Measurements from ENCODE around the gene SORCS1. TPM values are rescaled to one million over a fixed set of nuclear protein-coding genes. Genes with fewer than 3 reads are reported as not detected.
A peak's percentile ranks its signal among the peaks of the same experiment; 100 is the strongest.
"Not testable (repeated sequence)": the region's sequence is repeated elsewhere in the genome, so short reads cannot be mapped to it uniquely, and the experiment has no call there.

Gene SORCS1
- polyA plus RNA-seq, 6 donors from 2014 or later, result not detected

DNA sequence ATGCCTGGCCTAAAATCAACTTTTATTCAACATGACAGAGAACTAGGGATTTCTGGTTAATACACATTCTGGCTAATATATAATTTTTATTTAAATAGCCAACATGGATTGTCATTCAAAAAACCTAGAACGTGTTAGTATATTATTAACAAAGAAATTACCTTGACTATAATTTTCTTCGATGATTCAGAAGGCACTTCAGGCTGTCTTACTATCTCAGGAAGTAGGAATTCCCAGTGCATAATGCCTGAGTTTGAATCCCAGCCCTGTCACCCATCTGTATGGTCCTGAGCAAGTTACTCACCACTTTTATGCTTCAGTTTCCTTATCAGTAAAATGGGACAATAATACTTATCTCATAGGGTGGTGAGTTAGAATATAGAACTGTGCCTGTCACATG, 106.2 kb downstream of the SORCS1 start:
- H3K27me3 Mint-ChIP-seq, result no peaks in the 10 kb centered on the region
- ATAC-seq (ENCODE audit: low read depth in 2 of 2) (no peak), DNase-seq (no peak)
- H3K27ac Mint-ChIP-seq, result no peak overlapping the region
- no peaks in the 10 kb centered on the region for H3K4me1 Mint-ChIP-seq
- H3K36me3 Mint-ChIP-seq, result no peaks in the 10 kb centered on the region
- peaks cover 0 to 3% (median 0%) of the 10 kb centered on the region in 7 donors for H3K9me3 Mint-ChIP-seq
- H3K4me3 Mint-ChIP-seq, result no peak overlapping the region

DNA sequence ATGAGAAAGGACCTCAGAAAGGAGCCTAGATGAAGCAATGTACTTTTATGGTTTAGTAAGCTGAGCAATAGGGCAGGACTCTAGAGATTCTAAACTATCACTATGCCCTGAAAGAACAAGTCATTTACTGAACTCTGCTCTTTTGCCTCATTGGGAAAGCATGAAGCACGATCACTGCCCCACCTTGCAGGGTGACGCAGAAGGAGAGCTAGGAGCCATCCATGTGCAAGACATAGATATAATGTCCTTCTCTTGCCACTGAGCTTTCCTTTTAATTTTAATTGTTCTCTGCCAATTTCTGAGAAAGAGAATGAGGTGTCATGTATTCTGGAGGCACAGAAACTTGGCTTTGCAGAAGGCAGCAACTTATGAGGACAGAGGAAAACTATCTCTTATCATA, 108.3 kb downstream of the SORCS1 start:
- no peak for DNase-seq
- Mint-ChIP-seq H3K4me1 (no peaks in the 10 kb centered on the region), H3K4me3 (no peak overlapping the region), H3K9me3 (peaks cover 0 to 3% (median 0%) of the 10 kb centered on the region in 7 donors), H3K27me3 (peaks cover 0 to under 1% (median 0%) of the 10 kb centered on the region in 3 donors), H3K27ac (no peak overlapping the region), H3K36me3 (no peaks in the 10 kb centered on the region)
- no peak for ATAC-seq (ENCODE audit: low read depth in 2 of 2)

DNA sequence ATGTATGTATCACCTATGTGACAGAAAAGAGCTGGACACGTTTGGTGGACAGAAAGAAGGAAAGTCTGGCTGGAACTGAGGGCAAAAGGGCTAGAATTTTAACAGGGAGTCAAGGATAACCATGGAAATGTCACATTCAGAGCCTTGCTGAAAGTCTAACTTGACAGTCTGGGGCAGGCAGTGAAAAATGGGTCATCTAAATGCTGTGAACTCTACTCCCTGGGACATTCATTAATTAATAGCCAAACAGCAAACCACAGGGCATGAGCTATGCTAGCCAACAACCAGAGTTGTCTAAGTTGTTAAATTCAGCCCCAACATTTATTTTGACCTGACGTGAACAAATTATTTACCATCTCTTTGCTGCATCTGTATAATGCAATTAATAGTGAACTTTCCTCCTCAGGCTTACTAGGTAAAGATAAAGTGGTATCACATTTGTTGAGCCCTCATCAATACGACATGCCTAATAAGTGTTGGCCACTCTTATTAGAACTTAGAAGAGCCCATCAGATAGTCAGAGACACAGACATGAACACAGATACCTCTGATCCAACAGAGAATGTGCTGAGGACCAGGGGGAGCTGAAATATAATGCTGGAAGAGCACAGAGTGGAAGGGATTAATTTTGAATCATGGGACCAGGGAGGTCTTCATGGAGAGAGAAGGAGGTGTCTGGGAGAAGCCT, 109.9 kb downstream of the SORCS1 start:
- Mint-ChIP-seq H3K27me3 (peaks cover 0 to 5% (median 0%) of the 10 kb centered on the region in 3 donors), H3K36me3 (no peaks in the 10 kb centered on the region), H3K4me3 (no peak overlapping the region), H3K9me3 (peaks cover 0 to 7% (median 0%) of the 10 kb centered on the region in 7 donors), H3K27ac (no peak overlapping the region), H3K4me1 (no peaks in the 10 kb centered on the region)
- DNase-seq, result no peak
- no peak for ATAC-seq (ENCODE audit: low read depth in 2 of 2)

DNA sequence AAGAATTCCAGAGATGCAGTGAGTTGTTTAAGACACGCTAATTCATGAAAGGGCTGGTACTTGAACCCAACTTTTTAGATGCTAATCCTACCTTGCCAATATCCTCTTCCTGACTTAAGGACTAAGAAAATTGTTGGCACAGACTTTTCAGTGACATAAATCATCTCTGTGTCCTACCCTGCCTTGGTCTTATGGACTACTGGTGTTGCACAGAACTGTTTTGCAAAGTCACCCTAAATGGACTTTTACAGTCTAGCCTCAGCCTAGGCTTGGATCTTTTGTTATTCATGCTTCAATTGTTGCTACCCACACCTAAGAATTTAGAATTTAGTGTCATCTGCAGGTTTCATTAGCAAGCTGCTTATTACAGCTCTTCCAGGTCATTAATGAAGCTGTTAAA, 112.7 kb downstream of the SORCS1 start:
- no peak for DNase-seq
- peaks cover 0 to 10% (median 0%) of the 10 kb centered on the region in 7 donors for H3K9me3 Mint-ChIP-seq
- no peak overlapping the region for H3K4me3 Mint-ChIP-seq
- peaks cover 0 to 5% (median 0%) of the 10 kb centered on the region in 3 donors for H3K27me3 Mint-ChIP-seq
- H3K27ac Mint-ChIP-seq, result no peak overlapping the region
- H3K36me3 Mint-ChIP-seq, result no peaks in the 10 kb centered on the region
- ATAC-seq (ENCODE audit: low read depth in 2 of 2), result no peak
- H3K4me1 Mint-ChIP-seq, result no peaks in the 10 kb centered on the region

- DNase-seq (no peak), ATAC-seq (ENCODE audit: low read depth in 2 of 2) (no peak)
- Mint-ChIP-seq H3K4me1 (no peaks in the 10 kb centered on the region), H3K27me3 (no peaks in the 10 kb centered on the region), H3K36me3 (no peaks in the 10 kb centered on the region), H3K4me3 (no peak overlapping the region), H3K27ac (peak overlapping the region in 1 of 6 donors; percentile 28), H3K9me3 (peaks cover 0 to 14% (median 1%) of the 10 kb centered on the region in 7 donors)
Measured at GRCh38 chr10:107043461-107043860, 121.0 kb downstream of the SORCS1 start.

- no peak for ATAC-seq (ENCODE audit: low read depth in 2 of 2)
- H3K4me1 Mint-ChIP-seq, result no peaks in the 10 kb centered on the region
- H3K9me3 Mint-ChIP-seq, result peaks cover 0 to 5% (median 0%) of the 10 kb centered on the region in 7 donors
- no peak overlapping the region for H3K27ac Mint-ChIP-seq
- H3K36me3 Mint-ChIP-seq, result no peaks in the 10 kb centered on the region
- no peak overlapping the region for H3K4me3 Mint-ChIP-seq
- peaks cover 0 to 5% (median 0%) of the 10 kb centered on the region in 3 donors for H3K27me3 Mint-ChIP-seq
- no peak for DNase-seq
Measured at GRCh38 chr10:107037192-107038122, 127.0 kb downstream of the SORCS1 start.

- Mint-ChIP-seq H3K27ac (no peak overlapping the region), H3K36me3 (no peaks in the 10 kb centered on the region), H3K27me3 (peaks cover 0 to 6% (median 6%) of the 10 kb centered on the region in 3 donors), H3K4me3 (no peak overlapping the region), H3K4me1 (no peaks in the 10 kb centered on the region), H3K9me3 (peaks cover 0 to 11% (median 0%) of the 10 kb centered on the region in 7 donors)
- no peak for DNase-seq
- ATAC-seq (ENCODE audit: low read depth in 2 of 2), result no peak
Measured at GRCh38 chr10:107033799-107034422, 130.6 kb downstream of the SORCS1 start.

DNA sequence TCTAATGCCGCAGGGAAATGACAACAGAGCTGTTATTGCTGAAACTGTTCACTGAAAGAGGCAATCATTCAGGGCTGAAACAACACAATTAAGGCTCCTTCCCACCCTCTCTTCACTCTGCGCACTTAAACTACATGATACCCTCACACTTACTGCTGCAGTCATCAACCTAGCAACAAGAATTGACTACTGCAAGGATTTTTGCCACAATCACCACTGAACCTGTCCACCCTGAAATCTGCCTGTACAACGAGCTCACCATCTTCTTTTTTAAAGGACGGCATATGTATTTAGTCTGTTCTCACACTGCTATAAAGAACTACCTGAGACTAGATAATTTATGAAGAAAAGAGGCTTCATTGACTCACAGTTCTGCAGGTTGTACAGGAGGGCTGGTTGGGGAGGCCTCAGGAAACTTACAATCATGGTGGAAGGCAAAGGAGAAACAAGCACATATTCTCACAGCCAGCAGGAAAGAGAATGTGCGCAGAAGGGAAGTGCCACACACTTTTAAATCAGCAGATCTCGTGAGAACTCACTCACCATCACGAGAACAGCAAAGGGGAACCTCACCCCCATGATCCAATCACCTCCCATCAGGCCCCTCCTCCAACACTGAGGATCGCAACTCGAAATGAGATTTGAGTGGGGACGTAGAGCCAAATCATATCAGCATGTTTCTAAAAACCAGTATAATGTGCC, 131.7 kb downstream of the SORCS1 start:
- H3K36me3 Mint-ChIP-seq, result no peaks in the 10 kb centered on the region
- DNase-seq, result no peak
- peaks cover 0 to 6% (median 6%) of the 10 kb centered on the region in 3 donors for H3K27me3 Mint-ChIP-seq
- H3K27ac Mint-ChIP-seq, result no peak overlapping the region
- peaks cover 0 to 11% (median 0%) of the 10 kb centered on the region in 7 donors for H3K9me3 Mint-ChIP-seq
- no peak for ATAC-seq (ENCODE audit: low read depth in 2 of 2)
- H3K4me3 Mint-ChIP-seq, result no peak overlapping the region
- H3K4me1 Mint-ChIP-seq, result no peaks in the 10 kb centered on the region

- DNase-seq (no peak), ATAC-seq (ENCODE audit: low read depth in 2 of 2) (no peak)
- Mint-ChIP-seq H3K4me3 (no peak overlapping the region), H3K27me3 (peaks cover 0 to 6% (median 6%) of the 10 kb centered on the region in 3 donors), H3K4me1 (no peaks in the 10 kb centered on the region), H3K36me3 (no peaks in the 10 kb centered on the region), H3K27ac (no peak overlapping the region), H3K9me3 (peaks cover 0 to 11% (median 0%) of the 10 kb centered on the region in 7 donors)
Measured at GRCh38 chr10:107031931-107032699, 132.4 kb downstream of the SORCS1 start.

- H3K27me3 Mint-ChIP-seq, result peaks cover 0 to 9% (median 6%) of the 10 kb centered on the region in 3 donors
- H3K27ac Mint-ChIP-seq, result no peak overlapping the region
- ATAC-seq (ENCODE audit: low read depth in 2 of 2), result no peak
Measured at GRCh38 chr10:107028236-107028635, 136.3 kb downstream of the SORCS1 start.

GRCh38 chr10:107025676-107026075, 138.8 kb downstream of the SORCS1 start:
- Mint-ChIP-seq H3K4me3 (no peak overlapping the region), H3K36me3 (no peaks in the 10 kb centered on the region), H3K9me3 (peaks cover 0 to 7% (median 2%) of the 10 kb centered on the region in 7 donors), H3K27ac (no peak overlapping the region), H3K27me3 (peaks cover 0 to 5% (median 0%) of the 10 kb centered on the region in 3 donors), H3K4me1 (no peaks in the 10 kb centered on the region)
- DNase-seq, result no peak
- no peak for ATAC-seq (ENCODE audit: low read depth in 2 of 2)

More at GRCh38 chr10:107028236-107028635, 136.3 kb downstream of the SORCS1 start:
- Mint-ChIP-seq H3K9me3 (peaks cover 0 to 11% (median 2%) of the 10 kb centered on the region in 7 donors), H3K4me1 (no peaks in the 10 kb centered on the region), H3K4me3 (no peak overlapping the region), H3K36me3 (no peaks in the 10 kb centered on the region)
- DNase-seq, result no peak

- not testable (repeated sequence) for H3K9me3 Mint-ChIP-seq; ATAC-seq (ENCODE audit: low read depth in 2 of 2); H3K27ac Mint-ChIP-seq; H3K4me1 Mint-ChIP-seq; DNase-seq; H3K27me3 Mint-ChIP-seq; H3K36me3 Mint-ChIP-seq
- peak overlapping the region in 1 of 8 donors; percentile 30 for H3K4me3 Mint-ChIP-seq
Measured at GRCh38 chr10:107024033-107024432, 140.5 kb downstream of the SORCS1 start.

Data from naive B cell (primary cell).